ENCODE results near the gene BCORL1. TPM values are rescaled to one million over a fixed set of nuclear protein-coding genes. Genes with fewer than 3 reads are reported as not detected.

Gene BCORL1
- total RNA-seq, 2 experiments from 2014 or later, result 1.7 to 5.4 TPM

- no TSS peak for BruUV-seq (replicated peaks)
- TF ChIP-seq CTCF (conservative IDR thresholded peaks at IDR 0.05; ENCODE audit: low read length), result no peak
- no peak for TF ChIP-seq EZH2phosphoT487 (IDR thresholded peaks at IDR 0.05; ENCODE audit: borderline replicate concordance, low read depth, low read length)
- intact Hi-C loops (cut with micrococcal nuclease; ENCODE audit: unreplicated experiment), result no loop called here
Measured at GRCh38 chrX:129945131-129945530, 37.3 kb upstream of the BCORL1 start.

GRCh38 chrX:129953334-129953648, 29.1 kb upstream of the BCORL1 start:
- CTCF ChIA-PET (ENCODE audit: unreplicated experiment), result no interaction called here
- H2AFZ ChIP-seq (ENCODE audit: low read length), result no peak overlapping the region; the same call in 1 of the 2 replicates

More at GRCh38 chrX:129945131-129945530, 37.3 kb upstream of the BCORL1 start:
- Histone ChIP-seq H3K9me2 (ENCODE audit: insufficient read depth, low read length) (no peaks in the 10 kb centered on the region), H3K9me3 (ENCODE audit: low read length) (no peaks in the 10 kb centered on the region), H3K4me2 (ENCODE audit: low read length) (no peak overlapping the region), H4K20me1 (ENCODE audit: insufficient read depth, low read length) (no peaks in the 10 kb centered on the region), H3K27ac (ENCODE audit: low read depth, low read length, poor library complexity, severe bottlenecking) (no peak overlapping the region), H3K79me2 (ENCODE audit: insufficient read depth, low read depth, low read length) (no peaks in the 10 kb centered on the region), H2AFZ (ENCODE audit: low read length) (no peak overlapping the region), H3K4me3 (ENCODE audit: low read depth, low read length, poor library complexity, severe bottlenecking) (no peak overlapping the region), H3K36me3 (ENCODE audit: insufficient read depth, low read length) (no peaks in the 10 kb centered on the region), H3K4me1 (ENCODE audit: insufficient read depth, low read length, poor library complexity, severe bottlenecking) (no peaks in the 10 kb centered on the region)
- DNase-seq (ENCODE audit: low spot score), result no peak
- ChIA-PET POLR2A (interaction anchor here (1.1 kb wide), 1 partner anchor 8 kb away, joined by 4 read pairs; no protein-coding TSS in a partner anchor), CTCF (ENCODE audit: unreplicated experiment) (interaction anchor here (0.5 kb wide), 1 partner anchor 82 kb away, joined by 3 read pairs; no protein-coding TSS in a partner anchor)

More at GRCh38 chrX:129953334-129953648, 29.1 kb upstream of the BCORL1 start:
- POLR2A ChIA-PET, result interaction anchor here (1.1 to 1.4 kb wide), 4 partner anchors 9 to 22 kb away, joined by 3 to 5 read pairs (median 4); no protein-coding TSS in a partner anchor
- H3K9me2 ChIP-seq (ENCODE audit: insufficient read depth, low read length), result no peaks in the 10 kb centered on the region
- H3K4me1 ChIP-seq (ENCODE audit: insufficient read depth, low read length, poor library complexity, severe bottlenecking), result peaks cover 45% of the 10 kb centered on the region
- intact Hi-C loops (cut with micrococcal nuclease; ENCODE audit: unreplicated experiment), result no loop called here
- peak overlapping the region; percentile 67 for H3K4me2 ChIP-seq (ENCODE audit: low read length)
- TF ChIP-seq EZH2phosphoT487 (IDR thresholded peaks at IDR 0.05; ENCODE audit: borderline replicate concordance, low read depth, low read length) (no peak), CTCF (conservative IDR thresholded peaks at IDR 0.05; ENCODE audit: low read length) (no peak)
- peak overlapping the region; percentile 64 for H3K4me3 ChIP-seq (ENCODE audit: low read depth, low read length, poor library complexity, severe bottlenecking)
- no peaks in the 10 kb centered on the region for H3K79me2 ChIP-seq (ENCODE audit: insufficient read depth, low read depth, low read length)
- no TSS peak for BruUV-seq (replicated peaks)
- no peaks in the 10 kb centered on the region for H3K9me3 ChIP-seq (ENCODE audit: low read length)
- no peaks in the 10 kb centered on the region for H3K36me3 ChIP-seq (ENCODE audit: insufficient read depth, low read length)
- DNase-seq (ENCODE audit: low spot score), result no peak
- H4K20me1 ChIP-seq (ENCODE audit: insufficient read depth, low read length), result no peaks in the 10 kb centered on the region
- peak overlapping the region; percentile 7 for H3K27ac ChIP-seq (ENCODE audit: low read depth, low read length, poor library complexity, severe bottlenecking)

Data from OCI-LY7 (cell line).